WTC11 (cell line): ENCODE data around the gene POU2F3.

ENCODE experiments used
- CDX4 ChIP-seq: fragments of 250-450 bp; sonication (Bioruptor Pico); IDR thresholded peaks from 2 replicates; pipeline ENCODE4 v1.9.0; 2021; ENCODE audit warnings: moderate library complexity, mild to moderate bottlenecking, inconsistent platforms, borderline replicate concordance
- CTCF ChIP-seq: fragments of 200-600 bp; IDR thresholded peaks from 2 replicates; pipeline ENCODE4 v1.8.0; 2022; ENCODE audit warnings: antibody characterized with exemption
- ELF4 ChIP-seq: sonication (generic); formaldehyde crosslinking; IDR thresholded peaks from 2 replicates; pipeline ENCODE4 v1.8.1; 2022; ENCODE audit warnings: low read depth, mild to moderate bottlenecking, moderate library complexity, missing genetic modification reagents
- GRHL2 ChIP-seq: fragments of 250-450 bp; sonication (Bioruptor Pico); IDR thresholded peaks from 2 replicates; pipeline ENCODE4 v1.8.0; 2022; ENCODE audit warnings: mild to moderate bottlenecking, moderate library complexity; ENCODE audit not compliant: insufficient replicate concordance, severe bottlenecking
- IRF2 ChIP-seq: sonication (generic); formaldehyde crosslinking; IDR thresholded peaks from 2 replicates; pipeline ENCODE4 v1.8.0; 2022; ENCODE audit warnings: low read depth, missing genetic modification reagents, borderline replicate concordance
- KAT7 ChIP-seq: sonication (generic); formaldehyde crosslinking; IDR thresholded peaks from 2 replicates; pipeline ENCODE4 v1.8.1; 2023; ENCODE audit warnings: missing genetic modification reagents, mild to moderate bottlenecking, borderline replicate concordance
- MLX ChIP-seq: sonication (generic); formaldehyde crosslinking; IDR thresholded peaks from 2 replicates; pipeline ENCODE4 v1.8.1; 2023; ENCODE audit warnings: mild to moderate bottlenecking, missing genetic modification reagents, moderate library complexity
- TCF7 ChIP-seq: sonication (generic); formaldehyde crosslinking; IDR thresholded peaks from 2 replicates; pipeline ENCODE4 v1.8.0; 2022; ENCODE audit warnings: mild to moderate bottlenecking, low read depth, missing genetic modification reagents, moderate library complexity
- TP53 ChIP-seq: sonication (generic); formaldehyde crosslinking; IDR thresholded peaks from 2 replicates; pipeline ENCODE4 v1.8.1; 2023; ENCODE audit warnings: mild to moderate bottlenecking, missing genetic modification reagents
- ZBTB43 ChIP-seq: sonication (generic); formaldehyde crosslinking; IDR thresholded peaks from 2 replicates; pipeline ENCODE4 v1.8.1; 2023; ENCODE audit warnings: mild to moderate bottlenecking, missing genetic modification reagents
- ZNF121 ChIP-seq: sonication (generic); formaldehyde crosslinking; IDR thresholded peaks from 2 replicates; pipeline ENCODE4 v1.8.0; 2023; ENCODE audit warnings: missing genetic modification reagents
- ZNF263 ChIP-seq: sonication (generic); formaldehyde crosslinking; IDR thresholded peaks from 2 replicates; pipeline ENCODE4 v1.8.1; 2022; ENCODE audit warnings: low read depth, mild to moderate bottlenecking, moderate library complexity, missing genetic modification reagents
- ZNF281 ChIP-seq: sonication (generic); formaldehyde crosslinking; IDR thresholded peaks from 2 replicates; pipeline ENCODE4 v1.8.0; 2023; ENCODE audit warnings: mild to moderate bottlenecking, missing genetic modification reagents

GRCh38 chr11:120310870-120311269 is 70.9 kb downstream of the POU2F3 start:
- TF ChIP-seq ZNF263 (CRISPR knock-in tag) (no peak), CDX4 (CRISPR knock-in tag) (no peak), TP53 (no peak), CTCF (no peak), ZNF121 (CRISPR knock-in tag) (no peak), ZBTB43 (CRISPR knock-in tag) (no peak), MLX (CRISPR knock-in tag) (no peak), IRF2 (CRISPR knock-in tag) (no peak), KAT7 (CRISPR knock-in tag) (no peak), ELF4 (CRISPR knock-in tag) (no peak), ZNF281 (no peak), GRHL2 (CRISPR knock-in tag) (no peak), TCF7 (CRISPR knock-in tag) (no peak)
